ENCODE results near the gene OSBP2.

The OSBP2 gene

GRCh38 chr22:30872285-30873041 lies 177.8 kb downstream of the OSBP2 start:
- H2AK5ac ChIP-seq (ENCODE audit: low read depth, low read length): no peak overlapping the region
- no peaks in the 10 kb centered on the region for H3K9me3 ChIP-seq (replicated peaks in 1 of 2; ENCODE audit: control insufficient read depth in 2 of 2, insufficient read depth in 1 of 2, low read depth in 1 of 2, low read length in 2 of 2)
- WGBS, 2 donors (ENCODE audit: extremely low coverage in 2 of 2, insufficient read length in 2 of 2, insufficient replicate concordance in 1 of 2): no CpG with 5 or more reads among the region's 16 CpGs
- peaks cover 0 to 12% (median 0%) of the 10 kb centered on the region in 3 experiments for H3K27me3 ChIP-seq (ENCODE audit: control insufficient read depth in 3 of 3, insufficient read depth in 3 of 3, low read depth in 1 of 3, low read length in 3 of 3)
- no peak overlapping the region for H4K8ac ChIP-seq (ENCODE audit: low read depth, low read length)
- H3K4ac ChIP-seq (ENCODE audit: low read length): no peak overlapping the region
- H3K23ac ChIP-seq (ENCODE audit: low read depth, low read length, poor library complexity): peak overlapping the region; percentile 9
- H2BK15ac ChIP-seq (ENCODE audit: low read length): no peak overlapping the region
- H2AFZ ChIP-seq (ENCODE audit: low read length): no peak overlapping the region
- H3K18ac ChIP-seq (ENCODE audit: low read length): peak overlapping the region; percentile 24
- peak overlapping the region; percentile 14 for H3K14ac ChIP-seq (ENCODE audit: low read length)
- no peaks in the 10 kb centered on the region for H3K36me3 ChIP-seq (replicated peaks in 1 of 2; ENCODE audit: control insufficient read depth in 2 of 2, insufficient read depth in 2 of 2, low read length in 2 of 2)
- no peak overlapping the region for H2BK5ac ChIP-seq (ENCODE audit: low read length)
- H3K79me1 ChIP-seq (ENCODE audit: low read depth, low read length): peaks cover 3% of the 10 kb centered on the region
- H4K91ac ChIP-seq (ENCODE audit: low read depth, low read length, poor library complexity): no peak overlapping the region
- no peak overlapping the region for H2BK12ac ChIP-seq (ENCODE audit: low read length)
- H2BK120ac ChIP-seq (ENCODE audit: low read depth, low read length): no peak overlapping the region
- no peak for DNase-seq (ENCODE audit: low spot score)
- H3K4me3 ChIP-seq (ENCODE audit: low read length in 2 of 2): no peak overlapping the region
- H3K4me2 ChIP-seq (ENCODE audit: insufficient read depth, low read length, poor library complexity, severe bottlenecking): no peak overlapping the region
- H3K4me1 ChIP-seq (ENCODE audit: control insufficient read depth in 2 of 2, insufficient read depth in 1 of 2, low read depth in 1 of 2, low read length in 2 of 2): peaks cover 0 to 3% of the 10 kb centered on the region in 2 donors
- H3K27ac ChIP-seq (replicated peaks; ENCODE audit: low read length): no peak overlapping the region
- H3K9ac ChIP-seq (ENCODE audit: low read depth, low read length, poor library complexity): peak overlapping the region; percentile 25

GRCh38 chr22:30873086-30873650 lies 178.5 kb downstream of the OSBP2 start:
- Histone ChIP-seq H3K79me1 (ENCODE audit: low read depth, low read length) (peaks cover 3% of the 10 kb centered on the region), H3K14ac (ENCODE audit: low read length) (peak overlapping the region; percentile 21), H3K27me3 (ENCODE audit: control insufficient read depth in 3 of 3, insufficient read depth in 3 of 3, low read depth in 1 of 3, low read length in 3 of 3) (peaks cover 0 to 12% (median 0%) of the 10 kb centered on the region in 3 experiments), H2BK15ac (ENCODE audit: low read length) (peak overlapping the region; percentile 1), H3K23ac (ENCODE audit: low read depth, low read length, poor library complexity) (peak overlapping the region; percentile 73), H2AK5ac (ENCODE audit: low read depth, low read length) (peak overlapping the region; percentile 35), H2BK12ac (ENCODE audit: low read length) (no peak overlapping the region), H4K8ac (ENCODE audit: low read depth, low read length) (no peak overlapping the region), H4K91ac (ENCODE audit: low read depth, low read length, poor library complexity) (no peak overlapping the region), H2AFZ (ENCODE audit: low read length) (no peak overlapping the region), H3K27ac (replicated peaks; ENCODE audit: low read length) (no peak overlapping the region), H3K9ac (ENCODE audit: low read depth, low read length, poor library complexity) (no peak overlapping the region), H3K18ac (ENCODE audit: low read length) (peak overlapping the region; percentile 76), H3K36me3 (replicated peaks in 1 of 2; ENCODE audit: control insufficient read depth in 2 of 2, insufficient read depth in 2 of 2, low read length in 2 of 2) (no peaks in the 10 kb centered on the region), H3K4ac (ENCODE audit: low read length) (peak overlapping the region; percentile 84), H3K4me1 (ENCODE audit: control insufficient read depth in 2 of 2, insufficient read depth in 1 of 2, low read depth in 1 of 2, low read length in 2 of 2) (peaks cover 0 to 6% of the 10 kb centered on the region in 2 donors), H3K9me3 (replicated peaks in 1 of 2; ENCODE audit: control insufficient read depth in 2 of 2, insufficient read depth in 1 of 2, low read depth in 1 of 2, low read length in 2 of 2) (no peaks in the 10 kb centered on the region), H2BK5ac (ENCODE audit: low read length) (peak overlapping the region; percentile 39), H3K4me2 (ENCODE audit: insufficient read depth, low read length, poor library complexity, severe bottlenecking) (no peak overlapping the region), H3K4me3 (ENCODE audit: low read length in 2 of 2) (no peak overlapping the region), H2BK120ac (ENCODE audit: low read depth, low read length) (no peak overlapping the region)
- WGBS, 2 donors (ENCODE audit: extremely low coverage in 2 of 2, insufficient read length in 2 of 2, insufficient replicate concordance in 1 of 2): no CpG with 5 or more reads among the region's 9 CpGs
- no peak for DNase-seq (ENCODE audit: low spot score)

GRCh38 chr22:30873661-30874060 lies 179.0 kb downstream of the OSBP2 start:
- no peak overlapping the region for H2AFZ ChIP-seq (ENCODE audit: low read length)
- H3K4me1 ChIP-seq (ENCODE audit: control insufficient read depth in 2 of 2, insufficient read depth in 1 of 2, low read depth in 1 of 2, low read length in 2 of 2): peaks cover 0 to 9% of the 10 kb centered on the region in 2 donors
- H3K79me1 ChIP-seq (ENCODE audit: low read depth, low read length): peaks cover 3% of the 10 kb centered on the region

More at GRCh38 chr22:30873661-30874060, 179.0 kb downstream of the OSBP2 start:
- Histone ChIP-seq H3K9me3 (replicated peaks in 1 of 2; ENCODE audit: control insufficient read depth in 2 of 2, insufficient read depth in 1 of 2, low read depth in 1 of 2, low read length in 2 of 2) (no peaks in the 10 kb centered on the region), H3K36me3 (replicated peaks in 1 of 2; ENCODE audit: control insufficient read depth in 2 of 2, insufficient read depth in 2 of 2, low read length in 2 of 2) (no peaks in the 10 kb centered on the region), H2BK120ac (ENCODE audit: low read depth, low read length) (no peak overlapping the region), H3K23ac (ENCODE audit: low read depth, low read length, poor library complexity) (peak overlapping the region; percentile 73), H3K4me2 (ENCODE audit: insufficient read depth, low read length, poor library complexity, severe bottlenecking) (no peak overlapping the region), H3K14ac (ENCODE audit: low read length) (peak overlapping the region; percentile 21), H3K18ac (ENCODE audit: low read length) (peak overlapping the region; percentile 76), H3K27me3 (ENCODE audit: control insufficient read depth in 3 of 3, insufficient read depth in 3 of 3, low read depth in 1 of 3, low read length in 3 of 3) (peaks cover 0 to 12% (median 0%) of the 10 kb centered on the region in 3 experiments), H2BK5ac (ENCODE audit: low read length) (peak overlapping the region; percentile 39), H2AK5ac (ENCODE audit: low read depth, low read length) (no peak overlapping the region), H2BK12ac (ENCODE audit: low read length) (no peak overlapping the region), H3K27ac (replicated peaks; ENCODE audit: low read length) (no peak overlapping the region), H4K8ac (ENCODE audit: low read depth, low read length) (no peak overlapping the region), H2BK15ac (ENCODE audit: low read length) (peak overlapping the region; percentile 1), H3K9ac (ENCODE audit: low read depth, low read length, poor library complexity) (no peak overlapping the region), H4K91ac (ENCODE audit: low read depth, low read length, poor library complexity) (no peak overlapping the region), H3K4me3 (ENCODE audit: low read length in 2 of 2) (no peak overlapping the region), H3K4ac (ENCODE audit: low read length) (peak overlapping the region; percentile 84)
- no peak for DNase-seq (ENCODE audit: low spot score)
- no CpG with 5 or more reads among the region's 7 CpGs for WGBS, 2 donors (ENCODE audit: extremely low coverage in 2 of 2, insufficient read length in 2 of 2, insufficient replicate concordance in 1 of 2)

All from neuronal stem cell (in vitro differentiated cells).